ENCODE data around the gene CDC20B. TPM values are rescaled to one million over a fixed set of nuclear protein-coding genes. Genes with fewer than 3 reads are reported as not detected.
"Not testable (repeated sequence)": the region's sequence is repeated elsewhere in the genome, so short reads cannot be mapped to it uniquely, and the experiment has no call there.

Gene CDC20B
- total and polyA plus RNA-seq, 8 donors = 6.6 to 21.8 (median 16.6) TPM; not detected in 2

DNA sequence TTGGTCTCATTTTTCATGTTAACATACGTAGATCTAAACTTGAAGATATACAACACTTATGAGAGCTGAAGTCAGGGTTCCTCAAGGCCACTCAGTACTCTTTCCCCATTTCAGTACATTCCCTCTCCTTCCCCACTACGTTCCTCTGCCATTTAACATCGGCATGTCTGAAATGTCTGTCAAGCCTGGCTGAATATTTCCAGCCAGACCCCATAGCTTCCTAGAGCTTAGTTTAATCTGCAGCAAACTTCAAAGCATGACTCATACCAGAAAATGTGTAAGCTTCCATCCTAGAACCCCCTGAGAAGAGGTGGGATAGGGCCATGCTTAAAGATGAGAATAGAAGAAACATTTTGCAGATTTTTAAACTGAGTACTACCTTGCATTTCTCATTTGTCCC lies 64.3 kb downstream of the CDC20B start:
- H3K9me3 ChIP-seq = no peaks in the 10 kb centered on the region
- H3K27me3 ChIP-seq = no peaks in the 10 kb centered on the region
- ATAC-seq (no peak), DNase-seq (no peak)
- no peak overlapping the region for H3K27ac ChIP-seq
- H3K36me3 ChIP-seq = no peaks in the 10 kb centered on the region
- intact Hi-C loops (cut with DNase I) = no loop called here
- no peak overlapping the region for H3K4me3 ChIP-seq
- H3K4me1 ChIP-seq = no peaks in the 10 kb centered on the region
- no peak for TF ChIP-seq CTCF (IDR thresholded peaks at IDR 0.05)

DNA sequence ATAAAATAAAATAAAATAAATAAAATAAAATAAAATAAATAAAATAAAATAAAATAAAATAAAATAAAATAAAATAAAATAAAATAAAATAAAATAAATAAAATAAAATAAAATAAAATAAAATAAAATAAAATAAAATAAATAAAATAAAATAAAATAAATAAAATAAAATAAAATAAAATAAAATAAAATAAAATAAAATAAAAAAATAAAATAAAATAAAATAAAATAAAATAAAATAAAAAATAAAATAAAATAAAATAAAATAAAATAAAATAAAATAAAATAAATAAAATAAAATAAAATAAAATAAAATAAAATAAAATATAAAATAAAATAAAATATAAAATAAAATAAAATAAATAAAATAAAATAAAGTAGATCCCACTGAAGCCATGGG lies 67.0 kb downstream of the CDC20B start:
- H3K4me1 ChIP-seq; H3K27me3 ChIP-seq; H3K27ac ChIP-seq; H3K36me3 ChIP-seq; H3K4me3 ChIP-seq; ATAC-seq; DNase-seq; intact Hi-C loops (cut with DNase I); H3K9me3 ChIP-seq: not testable (repeated sequence)

GRCh38 chr5:55104946-55105701 lies 67.9 kb downstream of the CDC20B start:
- Histone ChIP-seq H3K9me3 (no peaks in the 10 kb centered on the region), H3K4me1 (no peaks in the 10 kb centered on the region), H3K27ac (no peak overlapping the region), H3K4me3 (peak overlapping the region in 1 of 2 donors; percentile 11), H3K36me3 (no peaks in the 10 kb centered on the region), H3K27me3 (no peaks in the 10 kb centered on the region)
- intact Hi-C loops (cut with DNase I) = no loop called here
- ATAC-seq (no peak), DNase-seq (no peak)
- TF ChIP-seq CTCF (IDR thresholded peaks at IDR 0.05) = no peak

- no peak overlapping the region for H3K27ac ChIP-seq
- no peak for DNase-seq
- H3K4me3 ChIP-seq = peak overlapping the region in 1 of 2 donors; percentile 11
- H3K27me3 ChIP-seq = no peaks in the 10 kb centered on the region
- no peaks in the 10 kb centered on the region for H3K36me3 ChIP-seq
- no peaks in the 10 kb centered on the region for H3K4me1 ChIP-seq
- no peak for ATAC-seq
- H3K9me3 ChIP-seq = no peaks in the 10 kb centered on the region
- intact Hi-C loops (cut with DNase I) = no loop called here
- no peak for TF ChIP-seq CTCF (IDR thresholded peaks at IDR 0.05)
These were observed 68.8 kb downstream of the CDC20B start for GRCh38 chr5:55104036-55104772.

DNA sequence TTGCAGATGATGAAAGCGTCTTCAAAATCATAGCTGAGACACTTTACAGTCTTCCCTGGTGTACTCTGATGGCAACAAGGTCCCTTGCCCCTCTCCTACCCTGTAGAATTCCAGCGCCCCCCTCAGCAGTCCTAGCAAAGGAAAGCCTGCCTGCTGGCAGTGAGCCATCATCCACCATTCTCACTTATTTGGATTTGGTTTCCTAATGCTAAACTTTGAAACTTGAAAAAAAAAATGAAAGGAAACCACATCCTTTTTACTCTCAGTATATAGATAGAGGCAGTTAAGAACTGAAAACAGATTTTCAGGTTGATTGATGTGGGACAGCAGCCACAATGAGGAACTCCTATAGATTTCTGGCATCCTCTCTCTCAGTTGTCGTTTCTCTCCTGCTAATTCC lies 70.6 kb downstream of the CDC20B start, which contains the start of gene GZMA:
Gene GZMA, plus strand, starts transcription at position 299 of the 400 bp plus-strand sequence. Its CDS starts 37 bp downstream, at position 336.
- no peak for ATAC-seq
- no peaks in the 10 kb centered on the region for H3K4me1 ChIP-seq
- DNase-seq = no peak
- intact Hi-C loops (cut with DNase I) = no loop called here
- H3K27me3 ChIP-seq = no peaks in the 10 kb centered on the region
- no peak within 1 kb of the TSS for H3K27ac ChIP-seq
- H3K4me3 ChIP-seq = peak within 1 kb of the TSS in 1 of 2 donors; percentile 1
- H3K36me3 ChIP-seq = no peaks in the 10 kb centered on the region
- no peaks in the 10 kb centered on the region for H3K9me3 ChIP-seq
- no peak for TF ChIP-seq CTCF (IDR thresholded peaks at IDR 0.05)

Data from left lung (tissue), 10 donors.